ENCODE results near the gene CDC14C.
"Not testable (repeated sequence)": the region's sequence is repeated elsewhere in the genome, so short reads cannot be mapped to it uniquely, and the experiment has no call there.

Gene CDC14C

GRCh38 chr7:48924433-48924832, at the start of gene CDC14C:
CDC14C (plus strand) TSS chr7:48924547; CDS start chr7:48924673, 126 bp downstream.
- no peak within 1 kb of the TSS for H3K4me3 ChIP-seq
- no peak within 1 kb of the TSS for H3K27ac ChIP-seq

GRCh38 chr7:48875045-48875916, 49.1 kb upstream of the CDC14C start:
- Histone ChIP-seq H3K4me3 (no peak overlapping the region), H3K27ac (no peak overlapping the region)

- no peak overlapping the region for H3K27ac ChIP-seq
Observed at GRCh38 chr7:48876087-48876486, 48.3 kb upstream of the CDC14C start.

GRCh38 chr7:48880851-48881250, 43.5 kb upstream of the CDC14C start:
- no peak overlapping the region for H3K27ac ChIP-seq
- H3K4me3 ChIP-seq, result no peak overlapping the region

More at GRCh38 chr7:48876087-48876486, 48.3 kb upstream of the CDC14C start:
- H3K4me3 ChIP-seq, result no peak overlapping the region

- no peak overlapping the region for H3K27ac ChIP-seq
- H3K4me3 ChIP-seq, result no peak overlapping the region
Observed at GRCh38 chr7:48887500-48887899, 36.8 kb upstream of the CDC14C start.

GRCh38 chr7:48894574-48894973, 29.8 kb upstream of the CDC14C start:
- H3K4me3 ChIP-seq, result no peak overlapping the region
- no peak overlapping the region for H3K27ac ChIP-seq

GRCh38 chr7:48899932-48900331, 24.4 kb upstream of the CDC14C start:
- Histone ChIP-seq H3K27ac (no peak overlapping the region), H3K4me3 (no peak overlapping the region)

GRCh38 chr7:48901966-48902365, 22.4 kb upstream of the CDC14C start:
- Histone ChIP-seq H3K4me3 (no peak overlapping the region), H3K27ac (no peak overlapping the region)

- Histone ChIP-seq H3K4me3 (no peak overlapping the region), H3K27ac (no peak overlapping the region)
Observed at GRCh38 chr7:48904975-48905374, 19.4 kb upstream of the CDC14C start.

- not testable (repeated sequence) for H3K4me3 ChIP-seq
Observed at GRCh38 chr7:48905686-48906085, 18.7 kb upstream of the CDC14C start.

GRCh38 chr7:48909887-48910286, 14.5 kb upstream of the CDC14C start:
- H3K27ac ChIP-seq, H3K4me3 ChIP-seq: not testable (repeated sequence)

More at GRCh38 chr7:48905686-48906085, 18.7 kb upstream of the CDC14C start:
- not testable (repeated sequence) for H3K27ac ChIP-seq

- H3K4me3 ChIP-seq, result no peak overlapping the region
- H3K27ac ChIP-seq, result no peak overlapping the region
Observed at GRCh38 chr7:48931481-48931880, 7.1 kb downstream of the CDC14C start.

GRCh38 chr7:48932126-48932910, 8.0 kb downstream of the CDC14C start:
- no peak overlapping the region for H3K27ac ChIP-seq
- no peak overlapping the region for H3K4me3 ChIP-seq

GRCh38 chr7:48933549-48934085, 9.3 kb downstream of the CDC14C start:
- H3K4me3 ChIP-seq, result no peak overlapping the region
- H3K27ac ChIP-seq, result no peak overlapping the region

GRCh38 chr7:48938539-48939295, 14.4 kb downstream of the CDC14C start:
- H3K27ac ChIP-seq, result no peak overlapping the region
- H3K4me3 ChIP-seq, result no peak overlapping the region

- H3K27ac ChIP-seq, result no peak overlapping the region
- H3K4me3 ChIP-seq, result no peak overlapping the region
Observed at GRCh38 chr7:48943279-48943990, 19.1 kb downstream of the CDC14C start.

GRCh38 chr7:48955916-48956315, 31.6 kb downstream of the CDC14C start:
- no peak overlapping the region for H3K27ac ChIP-seq
- no peak overlapping the region for H3K4me3 ChIP-seq

GRCh38 chr7:48959676-48960075, 35.3 kb downstream of the CDC14C start:
- no peak overlapping the region for H3K27ac ChIP-seq
- no peak overlapping the region for H3K4me3 ChIP-seq

- H3K27ac ChIP-seq, result no peak overlapping the region
Observed at GRCh38 chr7:48962821-48963505, 38.6 kb downstream of the CDC14C start.

More at GRCh38 chr7:48962821-48963505, 38.6 kb downstream of the CDC14C start:
- H3K4me3 ChIP-seq, result no peak overlapping the region

Data from skin epidermis (tissue), 12 donors.